Karpas-422 (cell line): ENCODE results near the gene MCHR2. TPM values are rescaled to one million over a fixed set of nuclear protein-coding genes. Genes with fewer than 3 reads are reported as not detected.
"Not testable (repeated sequence)": the region's sequence is repeated elsewhere in the genome, so short reads cannot be mapped to it uniquely, and the experiment has no call there.

Experiments
- DNase-seq: peaks from one replicate; pipeline ENCODE4 v3.0.0-alpha.2; 2015
- H2AFZ ChIP-seq: fragments of 200-600 bp; sonication (generic); 2 replicates; pipeline ENCODE4 v1.6.1; 2014; ENCODE audit warnings: antibody characterized with exemption, low read length, mixed read lengths
- H3K27ac ChIP-seq: fragments of 200-600 bp; sonication (generic); 2 replicates; pipeline ENCODE4 v1.5.1; 2014; ENCODE audit warnings: mild to moderate bottlenecking, low read length, moderate library complexity
- H3K27me3 ChIP-seq: fragments of 200-600 bp; sonication (generic); 2 replicates; pipeline ENCODE4 v1.6.1; 2014; ENCODE audit warnings: low read length, mixed read lengths
- H3K36me3 ChIP-seq: fragments of 200-600 bp; sonication (generic); 2 replicates; pipeline ENCODE4 v1.6.1; 2014; ENCODE audit warnings: low read length, mixed read lengths; ENCODE audit not compliant: insufficient read depth
- H3K4me1 ChIP-seq: fragments of 200-600 bp; sonication (generic); 2 replicates; pipeline ENCODE4 v1.6.1; 2014; ENCODE audit warnings: mild to moderate bottlenecking, low read length, mixed read lengths
- H3K4me2 ChIP-seq: fragments of 200-600 bp; sonication (generic); 2 replicates; pipeline ENCODE4 v1.6.1; 2014; ENCODE audit warnings: low read length, low read depth, mild to moderate bottlenecking; ENCODE audit not compliant: poor library complexity, severe bottlenecking
- H3K4me3 ChIP-seq: fragments of 200-600 bp; sonication (generic); 2 replicates; pipeline ENCODE4 v1.5.1; 2014; ENCODE audit warnings: mild to moderate bottlenecking, antibody characterized with exemption, low read length, mixed read lengths
- H3K79me2 ChIP-seq: fragments of 200-600 bp; sonication (generic); 2 replicates; pipeline ENCODE4 v1.6.1; 2014; ENCODE audit warnings: mild to moderate bottlenecking, low read length, mixed read lengths
- H3K9ac ChIP-seq: fragments of 200-600 bp; sonication (generic); 2 replicates; pipeline ENCODE4 v1.6.0; 2014; ENCODE audit warnings: low read length
- H3K9me2 ChIP-seq: fragments of 200-600 bp; sonication (generic), shearing (Covaris generic); replicated peaks from 2 replicates; pipeline ENCODE4 v1.6.0; 2014; ENCODE audit warnings: mild to moderate bottlenecking, low read length, moderate library complexity; ENCODE audit not compliant: insufficient read depth
- H3K9me3 ChIP-seq: fragments of 300-700, 200-600 bp; sonication (generic); 2 replicates; pipeline ENCODE4 v1.6.1; 2014; ENCODE audit warnings: low read length, mixed read lengths
- H4K20me1 ChIP-seq: fragments of 200-600 bp; sonication (generic); 2 replicates; pipeline ENCODE4 v1.6.1; 2014; ENCODE audit warnings: mild to moderate bottlenecking, antibody characterized with exemption, low read length, low read depth; ENCODE audit not compliant: insufficient read depth
- total RNA-seq: library from RNA; depleted of rRNA; stranded (reverse); fragments of >200 nt; shearing (Covaris generic); gene quantifications from 2 replicates; pipeline ENCODE4 v1.2.3, GENCODE V29; 2014; ENCODE audit warnings: low replicate concordance; rRNA removed

The MCHR2 gene
- not detected in 2 replicates for total RNA-seq

GRCh38 chr6:99993533-99994251, at the start of gene MCHR2:
MCHR2 (minus strand) TSS chr6:99994223; CDS start chr6:99956147, 38,076 bp downstream.
- H3K27me3 ChIP-seq = no peaks in the 10 kb centered on the region
- no peak for DNase-seq
- H3K36me3 ChIP-seq = no peaks in the 10 kb centered on the region
- H3K4me2 ChIP-seq = no peak within 1 kb of the TSS
- H4K20me1 ChIP-seq = no peaks in the 10 kb centered on the region
- H3K9me3 ChIP-seq = no peaks in the 10 kb centered on the region
- no peak within 1 kb of the TSS for H2AFZ ChIP-seq
- H3K27ac ChIP-seq = no peak within 1 kb of the TSS
- H3K79me2 ChIP-seq = no peaks in the 10 kb centered on the region
- H3K4me3 ChIP-seq = no peak within 1 kb of the TSS
- no peaks in the 10 kb centered on the region for H3K9me2 ChIP-seq
- H3K4me1 ChIP-seq = no peaks in the 10 kb centered on the region
- no peak within 1 kb of the TSS for H3K9ac ChIP-seq

GRCh38 chr6:100038546-100038945, 44.5 kb upstream of the MCHR2 start:
- H3K79me2 ChIP-seq, H3K36me3 ChIP-seq, H4K20me1 ChIP-seq, DNase-seq, H3K4me1 ChIP-seq, H3K27ac ChIP-seq, H3K9ac ChIP-seq, H3K4me3 ChIP-seq, H3K9me3 ChIP-seq, H3K4me2 ChIP-seq, H2AFZ ChIP-seq, H3K9me2 ChIP-seq, H3K27me3 ChIP-seq: not testable (repeated sequence)

- no peaks in the 10 kb centered on the region for H3K4me1 ChIP-seq
- H2AFZ ChIP-seq = no peak overlapping the region
- H3K79me2 ChIP-seq = no peaks in the 10 kb centered on the region
- H3K9me3 ChIP-seq = no peaks in the 10 kb centered on the region
- H3K36me3 ChIP-seq = no peaks in the 10 kb centered on the region
- no peak for DNase-seq
- H4K20me1 ChIP-seq = no peaks in the 10 kb centered on the region
- no peaks in the 10 kb centered on the region for H3K27me3 ChIP-seq
- H3K4me3 ChIP-seq = no peak overlapping the region
- H3K4me2 ChIP-seq = no peak overlapping the region
- H3K9ac ChIP-seq = no peak overlapping the region
- no peaks in the 10 kb centered on the region for H3K9me2 ChIP-seq
- no peak overlapping the region for H3K27ac ChIP-seq
Measured at GRCh38 chr6:100035873-100036653, 42.0 kb upstream of the MCHR2 start.

GRCh38 chr6:100023798-100024197, 29.8 kb upstream of the MCHR2 start:
- no peaks in the 10 kb centered on the region for H3K79me2 ChIP-seq
- no peaks in the 10 kb centered on the region for H4K20me1 ChIP-seq
- no peak overlapping the region for H3K9ac ChIP-seq
- H2AFZ ChIP-seq = no peak overlapping the region
- no peaks in the 10 kb centered on the region for H3K4me1 ChIP-seq
- H3K9me2 ChIP-seq = no peaks in the 10 kb centered on the region
- H3K27me3 ChIP-seq = no peaks in the 10 kb centered on the region
- no peak overlapping the region for H3K4me3 ChIP-seq
- no peak for DNase-seq
- H3K27ac ChIP-seq = no peak overlapping the region
- no peak overlapping the region for H3K4me2 ChIP-seq
- no peaks in the 10 kb centered on the region for H3K9me3 ChIP-seq
- H3K36me3 ChIP-seq = no peaks in the 10 kb centered on the region

- Histone ChIP-seq H3K4me2 (no peak overlapping the region), H3K9ac (no peak overlapping the region), H3K9me2 (no peaks in the 10 kb centered on the region), H4K20me1 (no peaks in the 10 kb centered on the region), H3K36me3 (no peaks in the 10 kb centered on the region), H2AFZ (no peak overlapping the region), H3K4me3 (no peak overlapping the region), H3K27ac (no peak overlapping the region), H3K9me3 (peaks cover 3% of the 10 kb centered on the region; the same call in 1 of the 2 replicates), H3K79me2 (no peaks in the 10 kb centered on the region), H3K4me1 (no peaks in the 10 kb centered on the region), H3K27me3 (no peaks in the 10 kb centered on the region)
- no peak for DNase-seq
Measured at GRCh38 chr6:100022847-100023246, 28.8 kb upstream of the MCHR2 start.

- Histone ChIP-seq H3K27me3 (no peaks in the 10 kb centered on the region), H3K4me1 (no peaks in the 10 kb centered on the region), H3K4me3 (no peak overlapping the region), H2AFZ (no peak overlapping the region), H3K36me3 (no peaks in the 10 kb centered on the region), H3K27ac (no peak overlapping the region), H3K9ac (no peak overlapping the region), H4K20me1 (no peaks in the 10 kb centered on the region), H3K79me2 (no peaks in the 10 kb centered on the region), H3K9me3 (no peaks in the 10 kb centered on the region), H3K9me2 (no peaks in the 10 kb centered on the region), H3K4me2 (no peak overlapping the region)
- DNase-seq = no peak
Measured at GRCh38 chr6:100008857-100009256, 14.8 kb upstream of the MCHR2 start.

GRCh38 chr6:100001915-100002388, 7.9 kb upstream of the MCHR2 start:
- Histone ChIP-seq H3K9me2 (no peaks in the 10 kb centered on the region), H3K4me2 (no peak overlapping the region), H3K4me3 (no peak overlapping the region), H3K9me3 (no peaks in the 10 kb centered on the region), H3K4me1 (peaks cover 7% of the 10 kb centered on the region), H3K79me2 (no peaks in the 10 kb centered on the region), H3K27me3 (no peaks in the 10 kb centered on the region), H2AFZ (no peak overlapping the region), H3K27ac (no peak overlapping the region), H3K36me3 (no peaks in the 10 kb centered on the region), H4K20me1 (no peaks in the 10 kb centered on the region), H3K9ac (no peak overlapping the region)
- peak; percentile 80 for DNase-seq

GRCh38 chr6:99997141-99997540, 3.1 kb upstream of the MCHR2 start:
- Histone ChIP-seq H3K9me3 (no peaks in the 10 kb centered on the region), H3K27ac (no peak overlapping the region), H3K4me3 (no peak overlapping the region), H3K9me2 (no peaks in the 10 kb centered on the region), H3K4me1 (peaks cover 7% of the 10 kb centered on the region), H3K79me2 (no peaks in the 10 kb centered on the region), H3K27me3 (no peaks in the 10 kb centered on the region), H3K9ac (no peak overlapping the region), H4K20me1 (no peaks in the 10 kb centered on the region), H2AFZ (no peak overlapping the region), H3K4me2 (no peak overlapping the region), H3K36me3 (no peaks in the 10 kb centered on the region)
- DNase-seq = peak; percentile 17
